Measurements from ENCODE around the gene PLS1. TPM values are rescaled to one million over a fixed set of nuclear protein-coding genes. Genes with fewer than 3 reads are reported as not detected.

PLS1 gene
- total RNA-seq, 1 experiment from 2014 or later: 38.8 TPM

- ChIA-PET POLR2A (interaction anchor here (1.0 kb wide), 1 partner anchor 9 kb away, joined by 5 read pairs; the partner anchor contains the start of gene ATR), RAD21 (ENCODE audit: low non-redundant PET in 1 of 2, low total read pairs in 2 of 2, uncharacterized antibody in 2 of 2, unreplicated experiment in 2 of 2) (interaction anchor here (1.0 to 1.4 kb wide), 4 partner anchors 9 to 242 kb away, joined by 3 to 8 read pairs (median 6); partner anchors contain the start of gene ATR (in 1 of the 2)), CTCF (interaction anchor here (0.6 to 2.6 kb wide), 18 partner anchors 9 to 461 kb away, joined by 3 to 16 read pairs (median 3); partner anchors contain the start of genes ATR, PLS1 and U2SURP)
- intact Hi-C loops (cut with micrococcal nuclease): loop anchor here (1.0 to 5.0 kb wide), 6 partner anchors 93 to 408 kb away; no protein-coding TSS in a partner anchor
- no peak overlapping the region for H3K9ac ChIP-seq (ENCODE audit: low read length)
- TF ChIP-seq JUND (IDR thresholded peaks at IDR 0.05) (no peak), CEBPB (IDR thresholded peaks at IDR 0.05; ENCODE audit: low read depth) (no peak), YY1 (IDR thresholded peaks at IDR 0.05; ENCODE audit: extremely low read depth, insufficient replicate concordance, low read depth, low read length) (no peak), CBX3 (IDR thresholded peaks at IDR 0.05; ENCODE audit: low read depth) (0 out of 2 replicates have a peak, but pooled peaks have one; percentile 64), POLR2AphosphoS5 (IDR thresholded peaks at IDR 0.05; ENCODE audit: low read depth, low read length) (peak; percentile 52; the same call in 1 of the 2 replicates), RAD21 (IDR thresholded peaks at IDR 0.05; ENCODE audit: low read depth) (peak; percentile 98), CTCF (IDR thresholded peaks at IDR 0.05 in 2 of 3, conservative IDR thresholded peaks at IDR 0.05 in 1 of 3; ENCODE audit: borderline replicate concordance in 1 of 3, insufficient read depth in 1 of 3, low read depth in 2 of 3, low read length in 2 of 3) (peak; percentile 70 to 92 (median 74)), EZH2phosphoT487 (IDR thresholded peaks at IDR 0.05; ENCODE audit: borderline replicate concordance) (no peak), MAX (IDR thresholded peaks at IDR 0.05) (no peak), EGR1 (IDR thresholded peaks at IDR 0.05; ENCODE audit: low read depth) (no peak)
- H4K20me1 ChIP-seq (ENCODE audit: insufficient read depth): no peaks in the 10 kb centered on the region
- no peaks in the 10 kb centered on the region for H3K36me3 ChIP-seq (ENCODE audit: control insufficient read depth in 1 of 2, insufficient read depth in 2 of 2, low read length in 2 of 2)
- peak overlapping the region; percentile 50 for H3K4me2 ChIP-seq (ENCODE audit: low read length)
- peak overlapping the region; percentile 87 for H2AFZ ChIP-seq (ENCODE audit: low read depth, low read length, poor library complexity, severe bottlenecking)
- H3K79me2 ChIP-seq (ENCODE audit: insufficient read depth, low read length): no peaks in the 10 kb centered on the region
- DNase-seq (ENCODE audit: low read depth, low spot score) (peak; percentile 80), ATAC-seq (peak; percentile 96)
- H3K4me1 ChIP-seq (ENCODE audit: control insufficient read depth in 1 of 2, insufficient read depth in 2 of 2, low read length in 2 of 2): peaks cover 0 to 9% of the 10 kb centered on the region in 2 experiments; a peak in 2 of 4 replicates
- no peaks in the 10 kb centered on the region for H3K9me3 ChIP-seq (ENCODE audit: control insufficient read depth in 1 of 2, insufficient read depth in 1 of 2, low read depth in 1 of 2, low read length in 2 of 2)
- H3K4me3 ChIP-seq (replicated peaks in 1 of 2; ENCODE audit: low read depth in 1 of 2, low read length in 2 of 2): no peak overlapping the region
- no peaks in the 10 kb centered on the region for H3K27me3 ChIP-seq (ENCODE audit: insufficient read depth, low read length)
- H3K27ac ChIP-seq (ENCODE audit: low read depth, low read length): no peak overlapping the region
- no peaks in the 10 kb centered on the region for H3K9me2 ChIP-seq (ENCODE audit: insufficient read depth)
- no TSS peak for BruUV-seq (replicated peaks)
Observed at GRCh38 chr3:142586803-142587406, 9.3 kb upstream of the PLS1 start.

All from HCT116 (cell line).